GM21576 (cell line): ENCODE results near the gene SUPT5H.
A peak's percentile ranks its signal among the peaks of the same experiment; 100 is the strongest.
"Not testable (repeated sequence)": the region's sequence is repeated elsewhere in the genome, so short reads cannot be mapped to it uniquely, and the experiment has no call there.

Experiments
- ATAC-seq: cut with Tn5 transposase; IDR thresholded peaks from one replicate; pipeline ENCODE4 v1.9.1; 2021; ENCODE audit warnings: mild to moderate bottlenecking, moderate library complexity; ENCODE audit not compliant: unreplicated experiment

SUPT5H gene

DNA sequence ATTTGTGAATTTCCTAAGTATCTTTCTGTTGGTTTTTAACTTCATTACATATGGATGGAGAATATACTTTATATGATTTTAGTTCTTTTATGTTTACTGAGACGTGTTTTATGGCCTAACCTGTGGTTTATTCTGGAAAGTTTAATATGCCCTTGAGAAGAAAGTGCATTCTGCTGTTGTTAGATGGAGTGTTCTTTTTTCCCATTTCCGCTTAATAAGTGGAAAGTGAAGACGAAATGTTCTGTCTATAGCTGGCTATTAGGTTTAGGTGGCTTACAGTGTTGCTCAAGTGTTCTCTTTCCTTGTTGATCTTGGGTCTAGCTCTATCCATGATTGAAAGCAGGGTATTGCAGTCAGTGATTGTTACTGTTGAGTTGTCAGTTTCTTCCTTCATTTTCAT is 18.0 kb downstream of the SUPT5H start:
- ATAC-seq = no peak

DNA sequence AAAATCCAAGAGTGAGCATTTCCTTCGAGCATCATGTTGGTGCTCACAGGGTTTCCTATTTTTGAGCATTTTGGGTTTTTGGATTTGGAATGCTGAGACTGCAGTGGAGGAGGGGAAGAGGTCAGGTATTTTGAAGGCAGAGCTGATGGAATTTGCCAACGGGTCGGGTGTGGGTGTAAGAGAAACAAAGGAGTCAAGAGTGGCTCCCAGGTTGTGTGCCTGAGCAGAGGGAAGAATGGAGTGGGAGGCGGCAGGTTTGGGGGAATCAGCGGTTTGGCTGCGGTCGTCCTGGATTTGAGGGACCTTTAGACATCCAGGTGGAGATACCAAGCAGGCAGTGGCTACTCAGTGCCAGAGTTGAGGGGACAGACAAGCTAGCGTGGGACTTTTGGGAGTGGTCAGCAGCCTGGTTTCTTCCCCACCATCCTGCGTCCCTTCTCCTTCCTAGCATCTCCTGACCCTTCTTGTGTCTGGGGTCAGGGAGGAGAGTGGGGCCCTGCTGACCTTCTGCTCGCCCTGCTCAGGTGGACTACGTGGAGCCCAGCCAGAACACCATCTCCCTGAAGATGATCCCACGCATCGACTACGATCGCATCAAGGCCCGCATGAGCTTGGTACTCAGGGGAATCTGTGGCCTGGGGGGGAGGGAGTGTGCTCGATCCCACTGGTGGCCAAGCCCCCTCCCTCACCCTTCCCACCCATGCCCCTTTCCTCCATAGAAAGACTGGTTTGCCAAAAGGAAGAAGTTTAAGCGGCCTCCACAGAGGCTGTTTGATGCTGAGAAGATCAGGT is 20.8 kb downstream of the SUPT5H start:
- ATAC-seq = no peak

DNA sequence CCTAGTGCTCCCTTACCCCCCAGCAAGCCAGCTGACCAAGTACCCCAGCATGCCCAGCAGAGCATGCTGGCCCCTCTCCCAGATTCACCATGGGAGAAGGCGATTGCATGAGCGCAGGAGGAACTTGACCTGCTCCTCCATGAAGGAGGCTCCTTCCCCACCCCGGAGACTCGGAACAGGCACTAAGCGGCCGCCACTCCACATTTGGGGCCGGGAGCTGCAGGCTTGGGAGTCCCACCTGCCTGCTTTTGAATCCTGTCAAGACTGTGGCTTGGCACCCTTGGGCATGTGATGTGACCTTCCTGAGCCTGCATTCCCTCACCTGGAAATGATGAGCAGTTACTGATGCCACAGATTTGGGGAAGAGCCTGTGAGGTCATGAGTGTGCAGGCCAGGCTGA is 22.6 kb downstream of the SUPT5H start:
- no peak for ATAC-seq

DNA sequence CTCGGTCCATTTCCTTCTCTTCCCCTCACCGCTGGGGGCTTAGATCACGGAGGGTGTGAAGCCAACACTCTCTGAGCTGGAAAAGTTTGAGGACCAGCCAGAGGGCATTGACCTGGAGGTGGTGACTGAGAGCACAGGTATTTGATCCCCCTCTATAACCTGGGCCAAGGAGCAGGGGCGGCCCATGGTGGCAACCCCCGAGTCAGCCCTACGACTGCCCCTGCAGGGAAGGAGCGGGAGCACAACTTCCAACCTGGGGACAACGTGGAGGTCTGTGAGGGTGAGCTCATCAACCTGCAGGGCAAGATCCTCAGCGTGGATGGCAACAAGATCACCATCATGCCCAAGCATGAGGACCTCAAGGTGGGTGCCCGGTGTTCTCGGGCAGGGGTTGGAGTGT is 23.7 kb downstream of the SUPT5H start:
- ATAC-seq = no peak

DNA sequence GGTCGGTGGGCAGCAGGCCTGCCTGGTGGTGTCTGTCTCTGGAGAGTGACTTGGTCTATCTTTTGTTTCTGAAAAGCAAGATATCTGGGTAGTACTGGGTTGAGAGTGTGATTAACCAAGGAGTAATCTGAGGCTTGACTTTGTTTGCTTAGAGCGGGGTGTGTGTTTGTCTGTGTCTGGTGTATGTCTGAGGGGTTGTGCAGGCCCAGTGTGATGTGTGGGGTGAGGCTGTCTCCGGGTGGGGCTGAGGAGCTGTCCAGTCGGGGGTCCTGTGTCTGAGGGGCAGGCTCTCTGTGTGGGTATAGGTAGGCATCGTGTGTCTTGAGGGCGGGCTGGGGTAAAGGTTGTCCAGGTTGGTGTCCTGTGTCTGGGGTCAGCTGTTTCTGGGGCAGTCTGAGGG is 24.2 kb downstream of the SUPT5H start:
- ATAC-seq = no peak

DNA sequence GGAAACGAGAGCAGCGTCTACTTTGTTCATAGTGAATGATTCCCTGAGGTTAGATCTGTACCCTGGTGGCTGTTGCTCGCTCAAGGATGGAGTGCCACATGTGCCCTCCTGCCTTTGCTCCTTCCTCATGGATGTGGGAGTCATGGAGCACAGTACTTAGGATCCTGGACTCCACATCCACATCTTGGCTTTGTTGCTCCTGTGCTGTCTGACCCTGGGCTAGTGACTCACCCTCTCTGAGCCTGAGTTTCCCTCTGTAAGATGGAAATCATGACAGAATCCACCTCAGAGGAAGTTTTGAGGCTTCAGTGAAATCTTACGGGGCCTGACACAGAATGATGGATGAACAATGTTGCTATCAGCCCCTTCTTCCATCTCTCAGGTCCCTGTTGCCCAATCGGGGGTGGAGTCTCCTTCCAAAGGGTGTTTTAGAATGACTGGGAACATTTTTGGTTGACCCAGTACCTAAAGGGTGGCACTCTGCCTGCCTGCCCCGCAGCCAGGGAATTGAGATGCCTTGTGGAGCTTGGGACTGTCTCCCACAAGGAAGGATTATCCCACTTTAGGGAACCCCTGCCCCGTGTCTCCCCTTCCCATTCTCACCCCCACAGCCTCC is 25.4 kb downstream of the SUPT5H start:
- ATAC-seq = no peak

DNA sequence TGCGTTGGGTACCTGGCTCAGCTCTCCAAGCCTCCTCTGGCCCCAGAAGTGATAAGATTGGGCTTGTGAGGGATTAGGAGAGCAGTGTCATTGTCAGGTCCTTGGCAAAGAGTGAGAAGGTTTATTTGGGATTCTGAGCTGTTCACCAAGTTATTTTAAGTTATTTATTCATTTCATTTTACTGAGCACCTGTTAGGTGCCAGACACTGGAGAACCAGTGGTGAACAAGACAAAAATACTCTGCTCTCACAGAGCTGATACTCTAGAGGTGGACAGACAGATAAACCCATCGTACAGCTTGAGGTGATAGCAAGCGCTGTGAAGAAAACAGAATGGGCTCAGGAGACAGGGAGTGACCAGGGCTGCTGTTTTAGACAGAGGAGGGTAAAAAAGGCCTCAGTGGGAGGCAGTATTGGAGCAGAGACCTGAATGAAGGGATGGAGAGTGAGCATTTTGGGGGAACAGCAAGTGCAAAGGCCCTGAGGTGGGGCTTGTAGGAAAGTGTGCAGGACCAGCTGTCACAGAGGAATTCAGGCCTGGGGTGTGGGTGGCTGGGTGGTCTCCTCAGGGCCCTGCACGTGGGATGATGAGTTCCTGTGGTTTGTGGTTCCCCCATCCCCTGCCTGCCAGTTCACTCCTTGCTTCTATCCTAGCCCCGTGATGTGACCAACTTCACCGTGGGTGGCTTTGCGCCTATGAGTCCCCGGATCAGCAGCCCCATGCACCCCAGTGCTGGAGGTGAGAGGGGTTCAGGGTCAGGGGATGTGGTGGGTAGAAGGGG is 26.6 kb downstream of the SUPT5H start:
- ATAC-seq = no peak

DNA sequence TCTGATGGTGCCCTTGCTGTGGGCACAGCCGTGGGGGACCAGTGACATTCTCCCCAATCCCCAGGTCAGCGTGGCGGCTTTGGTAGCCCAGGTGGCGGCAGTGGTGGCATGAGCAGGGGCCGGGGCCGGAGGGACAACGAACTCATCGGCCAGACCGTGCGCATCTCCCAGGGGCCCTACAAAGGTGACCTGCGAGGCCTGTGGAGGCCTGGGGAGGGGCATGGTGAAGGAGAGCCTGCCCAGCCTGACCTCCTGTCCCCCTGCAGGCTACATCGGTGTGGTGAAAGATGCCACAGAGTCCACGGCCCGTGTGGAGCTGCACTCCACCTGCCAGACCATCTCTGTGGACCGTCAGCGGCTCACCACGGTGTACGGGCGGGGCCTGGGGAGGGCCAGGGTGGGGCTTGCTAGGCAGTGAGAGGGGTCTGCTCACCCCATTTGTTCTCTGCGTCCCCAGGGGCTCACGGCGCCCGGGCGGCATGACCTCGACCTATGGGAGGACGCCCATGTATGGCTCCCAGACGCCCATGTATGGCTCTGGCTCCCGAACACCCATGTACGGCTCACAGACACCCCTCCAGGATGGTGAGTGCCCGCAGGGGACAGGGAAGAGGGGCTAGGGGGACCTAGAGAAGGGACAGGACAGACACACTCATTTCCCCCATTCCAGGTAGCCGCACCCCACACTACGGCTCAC is 27.5 kb downstream of the SUPT5H start:
- no peak for ATAC-seq

DNA sequence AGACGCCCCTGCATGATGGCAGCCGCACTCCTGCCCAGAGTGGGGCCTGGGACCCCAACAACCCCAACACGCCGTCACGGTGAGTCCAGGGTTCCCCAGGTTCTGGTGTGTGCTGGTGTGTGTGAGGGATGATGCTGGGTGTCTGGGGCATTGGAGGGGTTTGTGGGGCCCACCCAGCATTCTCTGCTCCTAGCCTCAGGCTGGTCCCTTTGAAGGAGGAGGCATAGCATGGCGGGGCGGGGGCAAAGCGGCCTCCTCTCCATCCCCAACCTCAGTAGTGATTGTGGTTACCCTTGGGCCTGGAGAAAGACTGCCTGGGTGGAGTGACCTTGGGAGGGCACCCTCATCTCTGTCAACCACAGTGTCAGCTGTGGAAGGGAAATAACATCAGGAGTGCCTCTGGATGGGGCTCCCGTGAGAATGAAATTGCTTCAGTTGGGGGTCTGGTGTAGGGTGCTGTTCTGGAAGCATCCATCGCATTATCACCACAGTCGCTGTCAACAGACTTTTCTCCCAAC is 28.1 kb downstream of the SUPT5H start:
- ATAC-seq = no peak

DNA sequence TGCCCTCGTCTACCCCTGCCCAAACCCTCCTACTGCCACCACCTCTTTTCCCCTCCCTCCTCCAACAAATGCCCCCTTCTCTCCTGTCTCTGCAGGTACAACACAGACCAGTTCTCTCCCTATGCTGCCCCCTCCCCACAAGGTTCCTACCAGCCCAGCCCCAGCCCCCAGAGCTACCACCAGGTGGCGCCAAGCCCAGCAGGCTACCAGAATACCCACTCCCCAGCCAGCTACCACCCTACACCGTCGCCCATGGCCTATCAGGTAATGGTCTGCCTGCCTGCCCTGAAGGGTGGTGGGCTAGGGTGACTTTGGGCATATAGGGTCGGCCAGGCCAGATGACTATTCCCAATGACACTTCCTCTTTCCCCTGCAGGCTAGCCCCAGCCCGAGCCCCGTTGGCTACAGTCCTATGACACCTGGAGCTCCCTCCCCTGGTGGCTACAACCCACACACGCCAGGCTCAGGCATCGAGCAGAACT is 28.8 kb downstream of the SUPT5H start:
- ATAC-seq = no peak

DNA sequence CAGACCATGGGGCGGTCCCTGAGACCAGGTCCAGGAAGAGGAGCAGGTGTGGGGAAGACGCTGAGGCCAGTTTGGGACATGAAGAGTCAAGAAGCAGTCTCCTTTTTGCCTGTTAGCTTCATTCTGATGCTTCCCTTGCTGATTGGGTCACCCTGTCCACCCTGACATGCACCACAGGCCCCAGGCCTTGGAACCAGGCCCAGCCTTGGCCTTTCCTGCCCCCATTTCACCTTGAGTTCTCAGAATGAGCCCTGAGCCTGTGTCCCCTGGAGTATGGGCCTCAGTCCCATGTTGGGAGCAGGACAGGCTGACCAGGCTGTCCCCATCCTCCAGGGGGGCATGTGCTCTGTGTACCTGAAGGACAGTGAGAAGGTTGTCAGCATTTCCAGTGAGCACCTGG is 30.4 kb downstream of the SUPT5H start:
- ATAC-seq = no peak

DNA sequence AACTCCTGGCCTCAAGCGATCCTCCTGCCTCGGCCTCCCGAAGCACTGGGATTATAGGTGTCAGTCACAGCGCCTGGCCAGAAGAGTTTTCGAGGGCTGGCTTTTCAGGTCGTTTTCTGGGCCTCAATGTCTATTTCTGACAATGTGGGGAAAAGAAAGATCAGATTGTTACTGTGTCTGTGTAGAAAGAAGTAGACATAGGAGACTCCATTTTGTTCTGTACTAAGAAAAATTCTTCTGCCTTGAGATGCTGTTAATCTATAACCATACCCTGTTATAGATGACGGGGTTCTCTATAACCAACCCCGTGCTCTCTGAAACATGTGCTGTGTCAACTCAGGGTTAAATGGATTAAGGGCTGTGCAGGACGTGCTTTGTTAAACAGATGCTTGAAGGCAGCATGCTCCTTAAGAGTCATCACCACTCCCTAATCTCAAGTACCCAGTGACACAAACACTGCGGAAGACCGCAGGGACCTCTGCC is 34.0 kb downstream of the SUPT5H start:
- not testable (repeated sequence) for ATAC-seq

DNA sequence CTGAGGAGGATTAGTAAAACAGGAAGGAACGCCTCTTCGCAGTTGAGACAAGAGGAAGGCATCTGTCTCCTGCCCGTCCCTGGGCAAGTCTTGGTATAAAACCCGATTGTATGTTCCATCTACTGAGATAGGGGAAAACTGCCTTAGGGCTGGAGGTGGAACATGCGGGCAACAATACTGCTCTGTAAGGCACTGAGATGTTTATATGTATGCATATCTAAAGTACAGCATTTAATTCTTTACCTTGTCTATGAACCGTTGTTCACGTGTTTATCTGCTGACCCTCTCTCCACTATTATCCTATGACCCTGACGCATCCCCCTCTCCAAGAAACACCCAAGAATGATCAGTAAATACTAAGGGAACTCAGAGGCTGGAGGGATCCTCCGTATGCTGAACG is 34.5 kb downstream of the SUPT5H start:
- ATAC-seq = no peak

DNA sequence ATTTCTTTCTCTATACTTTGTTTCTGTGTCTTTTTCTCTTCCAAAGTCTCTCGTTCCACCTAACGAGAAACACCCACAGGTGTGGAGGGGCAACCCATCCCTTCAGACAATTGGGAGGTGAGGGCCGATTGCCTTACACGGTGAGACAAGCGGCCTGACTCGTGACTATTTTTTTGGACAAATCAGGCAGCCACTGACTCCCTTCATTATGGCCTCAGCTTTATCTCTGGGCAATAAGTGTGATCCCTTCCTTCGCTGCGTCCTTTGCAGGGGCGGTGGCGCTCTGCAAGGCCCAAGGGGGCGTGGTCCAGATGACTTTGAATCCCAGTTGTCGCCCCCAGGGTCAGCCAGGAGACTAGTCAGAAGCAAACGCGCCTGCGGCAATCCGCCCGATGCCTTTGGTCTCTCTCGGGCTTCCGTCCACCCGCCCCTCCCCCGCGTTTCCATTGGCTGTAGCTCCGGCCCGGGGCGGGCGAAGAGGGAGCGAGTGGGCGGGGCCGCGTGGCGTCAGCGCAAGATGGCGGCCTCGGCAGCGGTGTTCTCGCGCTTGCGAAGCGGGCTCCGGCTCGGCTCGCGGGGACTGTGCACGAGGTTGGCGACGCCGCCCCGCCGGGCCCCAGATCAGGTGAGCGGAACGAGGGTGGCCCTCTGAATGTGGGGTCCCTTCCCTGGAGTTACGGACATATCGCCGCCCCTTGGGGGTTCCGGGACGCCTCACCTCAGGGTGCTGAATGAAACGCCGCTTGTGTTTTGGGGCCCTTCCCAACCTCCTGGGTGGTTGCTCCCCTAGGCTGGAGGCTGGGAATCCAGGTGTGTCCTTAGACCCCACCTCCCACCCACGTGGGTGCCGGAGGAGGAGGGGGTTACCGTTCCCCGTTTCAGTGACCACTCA is 35.2 kb downstream of the SUPT5H start, which contains the start of gene TIMM50:
TIMM50 (plus strand) TSS at position 502 of the 892 bp plus-strand sequence; CDS start at position 518, 16 bp downstream.
- ATAC-seq = peak; percentile 84

DNA sequence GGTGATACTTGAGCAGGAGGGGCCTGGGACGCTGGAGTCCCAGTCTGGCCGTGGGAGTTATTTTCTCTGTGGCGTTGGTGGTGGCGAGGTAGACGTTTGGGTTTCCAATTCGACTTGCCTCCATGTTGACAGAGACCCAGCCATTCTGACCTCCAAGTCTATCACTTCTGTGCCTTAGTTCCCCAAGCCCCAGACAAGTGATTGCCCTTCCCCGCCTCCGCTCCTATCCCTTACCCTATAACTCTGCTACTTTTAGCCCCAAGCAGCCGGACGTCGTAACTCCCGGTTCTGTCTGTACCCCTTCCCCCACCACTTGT is 35.8 kb downstream of the SUPT5H start:
- no peak for ATAC-seq

DNA sequence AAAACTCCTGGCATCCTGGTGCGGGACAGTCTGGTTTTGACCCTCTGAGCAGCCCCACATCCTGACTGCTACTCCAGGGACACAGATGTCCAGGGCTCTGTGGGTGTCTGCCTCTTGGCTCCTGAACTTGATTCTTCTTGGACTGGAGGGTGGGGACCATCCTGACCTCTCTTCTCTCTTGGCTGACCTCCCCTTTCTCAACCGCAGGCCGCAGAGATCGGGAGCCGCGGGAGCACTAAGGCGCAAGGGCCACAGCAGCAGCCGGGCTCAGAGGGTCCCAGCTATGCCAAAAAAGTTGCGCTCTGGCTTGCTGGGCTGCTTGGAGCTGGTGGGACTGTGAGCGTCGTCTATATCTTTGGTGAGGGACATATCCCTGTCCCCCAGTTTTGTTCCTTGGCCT is 36.3 kb downstream of the SUPT5H start:
- ATAC-seq = no peak

DNA sequence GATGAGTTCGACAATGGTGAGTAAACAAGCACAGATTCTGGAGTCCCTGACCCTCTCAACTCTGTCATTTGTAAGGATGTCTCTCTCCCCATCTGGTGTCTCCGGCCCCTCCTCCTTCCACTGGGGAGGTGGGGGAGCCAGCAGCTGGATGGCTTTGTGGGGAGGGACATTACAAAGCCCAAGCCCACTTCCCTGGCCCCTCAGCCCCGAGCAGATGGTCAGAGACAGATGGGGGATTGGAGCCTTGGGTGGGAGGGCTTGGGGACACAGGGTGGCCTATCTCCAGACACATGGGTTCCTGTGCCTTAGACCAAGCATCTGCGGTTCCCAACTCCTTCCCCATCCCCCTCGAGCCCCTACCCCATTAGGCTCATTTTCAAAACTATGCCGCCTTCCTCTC is 37.8 kb downstream of the SUPT5H start:
- no peak for ATAC-seq

DNA sequence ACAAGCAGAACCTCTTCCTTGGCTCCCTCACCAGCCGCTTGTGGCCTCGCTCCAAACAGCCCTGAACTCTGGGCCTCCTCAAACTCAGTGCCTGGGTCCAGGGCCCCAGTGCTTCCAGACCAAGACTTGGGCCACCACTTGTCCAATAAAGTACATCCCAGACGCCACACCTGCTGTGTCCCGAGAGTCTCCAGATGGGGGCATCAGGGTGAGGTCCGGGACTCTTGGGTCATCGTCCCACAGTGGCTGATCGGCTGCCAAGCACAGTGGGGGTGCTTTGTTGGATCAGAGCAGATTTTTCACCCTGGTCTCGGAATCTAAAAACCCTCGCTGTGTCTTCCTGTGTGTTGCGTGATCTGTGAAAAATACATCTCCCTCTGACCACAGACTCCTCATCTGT is 44.4 kb downstream of the SUPT5H start:
- no peak for ATAC-seq

DNA sequence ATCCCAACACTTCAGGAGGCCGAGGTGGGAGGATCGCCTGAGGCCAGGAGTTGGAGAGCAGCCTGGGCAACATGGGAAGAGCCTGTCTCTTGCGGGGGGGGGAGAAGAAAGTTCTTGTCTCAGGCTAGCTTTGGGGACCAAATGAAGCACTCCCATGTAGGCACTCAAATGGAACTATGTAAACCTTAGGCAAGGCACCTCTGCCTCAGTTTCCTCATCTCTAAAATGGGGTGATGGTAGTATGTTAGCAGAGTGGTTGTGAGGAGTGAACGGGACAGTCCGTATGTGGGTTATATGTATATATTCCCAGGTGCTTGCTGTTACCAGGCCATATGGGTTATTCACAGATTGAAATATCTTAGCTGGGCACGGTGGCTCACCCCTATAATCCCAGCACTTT is 46.8 kb downstream of the SUPT5H start:
- no peak for ATAC-seq

DNA sequence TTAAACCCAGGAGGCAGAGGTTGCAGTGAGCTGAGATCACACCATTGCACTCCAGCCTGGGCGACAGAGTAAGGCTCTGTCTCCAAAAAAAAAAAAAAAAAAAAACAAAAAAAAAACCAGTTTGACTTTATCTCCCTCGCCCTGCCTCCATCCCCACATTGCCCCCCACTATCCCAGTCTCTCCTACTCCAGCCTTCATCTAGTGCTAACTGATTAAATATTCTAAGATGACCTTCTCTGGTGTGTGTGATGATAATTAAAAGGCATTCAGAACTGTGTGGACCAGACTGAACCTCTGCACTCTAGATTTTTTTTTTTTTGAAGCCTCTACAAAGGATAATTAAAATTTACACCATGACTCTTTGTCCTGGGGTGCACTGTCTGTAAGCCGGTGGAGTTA is 47.4 kb downstream of the SUPT5H start:
- ATAC-seq = no peak
